Esophagus muscularis mucosa (tissue), 4 donors: ENCODE measurements around the gene NEB. TPM values are rescaled to one million over a fixed set of nuclear protein-coding genes. Genes with fewer than 3 reads are reported as not detected.

Experiments used
- DNase-seq: peaks from one replicate; pipeline ENCODE4 v3.0.0-alpha.2; 2017; ENCODE audit errors: extremely low spot score
- H3K27ac ChIP-seq, 4 donors: fragments of 200-600 bp; sonication (generic); replicated peaks in 1 of 4; 1 replicate in 3 of 4; 2 replicates in 1 of 4; pipeline ENCODE4 v1.5.1; 2016 to 2019; ENCODE audit warnings: mild to moderate bottlenecking in 1 of 4
- H3K27me3 ChIP-seq, 4 donors: fragments of 200-600 bp; sonication (generic); one replicate each; pipeline versions ENCODE4 v1.5.1 to v1.6.0; 2016 to 2019
- H3K36me3 ChIP-seq, 4 donors: fragments of 200-600 bp; sonication (generic); one replicate each; pipeline ENCODE4 v1.5.1; 2016 to 2019
- H3K4me1 ChIP-seq, 4 donors: fragments of 200-600 bp; sonication (generic); one replicate each; pipeline ENCODE4 v1.5.1; 2016 to 2019
- H3K4me3 ChIP-seq, 4 donors: fragments of 200-600 bp; sonication (generic); 1 replicate in 2 of 4; 2 replicates in 2 of 4; pipeline ENCODE4 v1.5.1; 2016 to 2019; ENCODE audit warnings: mild to moderate bottlenecking in 4 of 4, moderate library complexity in 1 of 4
- H3K9me3 ChIP-seq, 4 donors: fragments of 200-600 bp; sonication (generic); 1 replicate in 3 of 4; 2 replicates in 1 of 4; pipeline ENCODE4 v1.5.1; 2016 to 2019
- EP300 ChIP-seq: sonication (generic); formaldehyde crosslinking; IDR thresholded peaks from one replicate; pipeline ENCODE4 v1.6.1; 2017; ENCODE audit warnings: antibody characterized with exemption
- POLR2A ChIP-seq: fragments of 450-650 bp; IDR thresholded peaks from one replicate; pipeline ENCODE4 v1.6.1; 2017; ENCODE audit warnings: antibody characterized with exemption, moderate library complexity, mild to moderate bottlenecking, low read depth
- POLR2AphosphoS5 ChIP-seq, 2 donors: sonication (generic); formaldehyde crosslinking; IDR thresholded peaks; one replicate each; pipeline ENCODE4 v1.6.1; 2017; ENCODE audit warnings: antibody characterized with exemption in 2 of 2
- WGBS: methylation state at CpG from one replicate; pipeline ENCODE4 v1.1.5; 2018; 5-methylcytosine and 5-hydroxymethylcytosine counted together
- intact Hi-C: fragments of 100-400 bp; cut with DNase I; formaldehyde crosslinking; loops from one replicate; pipeline ENCODE4 v1.15.1; 2023
- total RNA-seq, 4 donors: library from RNA; depleted of rRNA; stranded (reverse); fragments of >200 nt; gene quantifications; one replicate each; pipeline versions ENCODE4 v1.1.0 to v1.2.1, GENCODE V29; 2016
- TF ChIP-seq, protein P1 (sequence below), 3 experiments: fragments of 200-600 bp in 2 of 3; fragments of 450-650 bp in 1 of 3; sonication (generic) in 2 of 3; IDR thresholded peaks; one replicate each; pipeline ENCODE4 v1.5.1; 2017 to 2019; ENCODE audit warnings: antibody characterized with exemption in 3 of 3, mild to moderate bottlenecking in 2 of 3, moderate library complexity in 1 of 3

Gene NEB
- total RNA-seq, 4 donors from 2014 or later, result 0.23 to 0.84 (median 0.54) TPM

DNA sequence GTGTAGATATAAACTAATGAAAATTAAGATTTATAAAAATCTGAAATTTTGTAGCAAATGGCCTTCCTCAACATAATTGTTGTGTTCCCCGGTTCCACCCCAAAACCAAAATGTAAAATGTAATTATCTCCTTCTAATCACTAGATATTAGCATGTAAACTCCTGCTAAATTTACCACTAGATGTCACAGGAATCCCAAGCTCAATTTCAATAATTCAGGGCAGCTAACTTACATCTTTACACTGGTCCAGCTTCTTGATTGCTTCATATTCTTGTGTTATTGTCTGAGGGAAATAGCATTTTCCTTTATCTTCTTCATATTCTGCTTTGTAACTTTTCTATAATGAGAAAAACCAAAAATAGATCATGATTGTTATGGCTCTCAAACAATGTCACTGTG is 42.6 kb downstream of the NEB start:
- Histone ChIP-seq H3K9me3 (no peaks in the 10 kb centered on the region), H3K36me3 (no peaks in the 10 kb centered on the region), H3K4me3 (no peak overlapping the region), H3K27me3 (no peaks in the 10 kb centered on the region), H3K4me1 (no peaks in the 10 kb centered on the region), H3K27ac (no peak overlapping the region)
- intact Hi-C loops, result no loop called here
- TF ChIP-seq POLR2A, result no peak
- TF ChIP-seq EP300, result no peak
- TF ChIP-seq, protein P1, sequence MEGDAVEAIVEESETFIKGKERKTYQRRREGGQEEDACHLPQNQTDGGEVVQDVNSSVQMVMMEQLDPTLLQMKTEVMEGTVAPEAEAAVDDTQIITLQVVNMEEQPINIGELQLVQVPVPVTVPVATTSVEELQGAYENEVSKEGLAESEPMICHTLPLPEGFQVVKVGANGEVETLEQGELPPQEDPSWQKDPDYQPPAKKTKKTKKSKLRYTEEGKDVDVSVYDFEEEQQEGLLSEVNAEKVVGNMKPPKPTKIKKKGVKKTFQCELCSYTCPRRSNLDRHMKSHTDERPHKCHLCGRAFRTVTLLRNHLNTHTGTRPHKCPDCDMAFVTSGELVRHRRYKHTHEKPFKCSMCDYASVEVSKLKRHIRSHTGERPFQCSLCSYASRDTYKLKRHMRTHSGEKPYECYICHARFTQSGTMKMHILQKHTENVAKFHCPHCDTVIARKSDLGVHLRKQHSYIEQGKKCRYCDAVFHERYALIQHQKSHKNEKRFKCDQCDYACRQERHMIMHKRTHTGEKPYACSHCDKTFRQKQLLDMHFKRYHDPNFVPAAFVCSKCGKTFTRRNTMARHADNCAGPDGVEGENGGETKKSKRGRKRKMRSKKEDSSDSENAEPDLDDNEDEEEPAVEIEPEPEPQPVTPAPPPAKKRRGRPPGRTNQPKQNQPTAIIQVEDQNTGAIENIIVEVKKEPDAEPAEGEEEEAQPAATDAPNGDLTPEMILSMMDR (IDR thresholded peaks at IDR 0.05), result no peak
- TF ChIP-seq POLR2AphosphoS5 (IDR thresholded peaks at IDR 0.05), result no peak
- DNase-seq, result no peak
- 93% methylated on average over 1 of the region's 1 CpG for WGBS

- DNase-seq, result no peak
- TF ChIP-seq POLR2AphosphoS5 (IDR thresholded peaks at IDR 0.05) (no peak), POLR2A (no peak), EP300 (no peak)
- TF ChIP-seq, protein P1 (IDR thresholded peaks at IDR 0.05), result no peak
- Histone ChIP-seq H3K27ac (no peak overlapping the region), H3K4me3 (no peak overlapping the region), H3K27me3 (no peaks in the 10 kb centered on the region), H3K4me1 (no peaks in the 10 kb centered on the region), H3K9me3 (no peaks in the 10 kb centered on the region), H3K36me3 (no peaks in the 10 kb centered on the region)
- WGBS, result 84% methylated on average over 2 of the region's 2 CpGs
- intact Hi-C loops, result no loop called here
Observed at GRCh38 chr2:151688719-151689118, 45.6 kb downstream of the NEB start.

GRCh38 chr2:151682459-151683003 is 51.7 kb downstream of the NEB start:
- Histone ChIP-seq H3K9me3 (no peaks in the 10 kb centered on the region), H3K4me3 (no peak overlapping the region), H3K27me3 (no peaks in the 10 kb centered on the region), H3K27ac (no peak overlapping the region), H3K36me3 (no peaks in the 10 kb centered on the region), H3K4me1 (no peaks in the 10 kb centered on the region)
- TF ChIP-seq POLR2A (no peak), EP300 (no peak), POLR2AphosphoS5 (IDR thresholded peaks at IDR 0.05) (no peak)
- TF ChIP-seq, protein P1 (IDR thresholded peaks at IDR 0.05), result no peak
- intact Hi-C loops, result no loop called here
- DNase-seq, result no peak
- 85% methylated on average over 4 of the region's 4 CpGs for WGBS

DNA sequence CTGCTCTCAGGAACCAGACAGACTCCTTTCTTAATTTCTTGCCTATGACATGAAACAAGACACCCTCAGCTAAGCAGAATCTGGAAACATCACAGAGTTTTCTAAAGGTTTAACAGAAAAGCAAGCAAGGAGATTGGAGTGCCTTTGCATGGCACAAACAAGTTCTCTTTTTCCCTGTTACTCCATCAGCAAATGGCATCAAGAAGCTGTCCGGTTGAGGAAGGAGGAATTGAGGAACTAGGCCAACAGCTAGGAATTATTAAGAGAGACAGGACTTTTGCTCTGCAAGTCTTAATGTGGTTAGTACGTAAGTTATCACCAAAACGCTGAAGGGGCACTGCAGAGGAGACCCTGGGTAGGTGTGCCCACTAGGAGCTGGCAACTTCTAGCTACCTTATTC is 53.2 kb downstream of the NEB start:
- Histone ChIP-seq H3K4me3 (no peak overlapping the region), H3K4me1 (no peaks in the 10 kb centered on the region), H3K27me3 (no peaks in the 10 kb centered on the region), H3K36me3 (no peaks in the 10 kb centered on the region), H3K27ac (no peak overlapping the region), H3K9me3 (no peaks in the 10 kb centered on the region)
- 67% methylated on average over 3 of the region's 3 CpGs for WGBS
- no peak for TF ChIP-seq EP300
- TF ChIP-seq POLR2AphosphoS5 (IDR thresholded peaks at IDR 0.05), result no peak
- TF ChIP-seq POLR2A, result no peak
- TF ChIP-seq, protein P1 (IDR thresholded peaks at IDR 0.05), result no peak
- intact Hi-C loops, result no loop called here
- no peak for DNase-seq

DNA sequence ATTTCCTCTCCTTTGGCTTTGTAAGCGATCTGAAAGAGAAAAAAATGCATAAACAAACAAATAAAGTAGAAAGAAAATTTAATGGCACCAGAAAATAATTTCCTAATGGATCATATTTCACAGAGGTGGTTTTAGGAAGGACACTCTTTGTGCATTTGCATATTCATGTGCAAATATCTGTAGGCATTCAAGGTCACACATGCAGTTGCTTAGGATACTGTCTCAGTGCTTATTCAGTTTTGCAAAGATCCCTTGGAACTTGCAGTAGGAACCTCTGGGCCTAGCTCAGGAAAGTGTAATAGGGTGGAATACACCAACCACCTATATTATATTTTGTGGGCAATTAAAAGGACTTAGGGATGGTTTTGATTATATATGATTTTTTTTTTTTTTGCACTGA is 54.3 kb downstream of the NEB start:
- H3K27me3 ChIP-seq, result no peaks in the 10 kb centered on the region
- no peaks in the 10 kb centered on the region for H3K9me3 ChIP-seq
- DNase-seq, result no peak
- no peaks in the 10 kb centered on the region for H3K4me1 ChIP-seq
- no peak overlapping the region for H3K27ac ChIP-seq
- H3K36me3 ChIP-seq, result no peaks in the 10 kb centered on the region
- intact Hi-C loops, result no loop called here
- WGBS, result 80% methylated on average over 1 of the region's 1 CpG
- no peak overlapping the region for H3K4me3 ChIP-seq
- TF ChIP-seq, protein P1 (IDR thresholded peaks at IDR 0.05), result no peak
- TF ChIP-seq POLR2AphosphoS5 (IDR thresholded peaks at IDR 0.05) (no peak), EP300 (no peak), POLR2A (no peak)
